Stimulated activated CD8-positive, alpha-beta memory T cell treated with anti-CD3 and anti-CD28 coated beads, Interleukin-4, amount 100 ng/mL, for 24 hours (primary cell): ENCODE results near the gene HSPG2.
"Not testable (repeated sequence)": the region's sequence is repeated elsewhere in the genome, so short reads cannot be mapped to it uniquely, and the experiment has no call there.

Experiments
- DNase-seq: peaks from one replicate; pipeline ENCODE4 v3.0.0-alpha.2; 2020; ENCODE audit warnings: low read depth

The HSPG2 gene

DNA sequence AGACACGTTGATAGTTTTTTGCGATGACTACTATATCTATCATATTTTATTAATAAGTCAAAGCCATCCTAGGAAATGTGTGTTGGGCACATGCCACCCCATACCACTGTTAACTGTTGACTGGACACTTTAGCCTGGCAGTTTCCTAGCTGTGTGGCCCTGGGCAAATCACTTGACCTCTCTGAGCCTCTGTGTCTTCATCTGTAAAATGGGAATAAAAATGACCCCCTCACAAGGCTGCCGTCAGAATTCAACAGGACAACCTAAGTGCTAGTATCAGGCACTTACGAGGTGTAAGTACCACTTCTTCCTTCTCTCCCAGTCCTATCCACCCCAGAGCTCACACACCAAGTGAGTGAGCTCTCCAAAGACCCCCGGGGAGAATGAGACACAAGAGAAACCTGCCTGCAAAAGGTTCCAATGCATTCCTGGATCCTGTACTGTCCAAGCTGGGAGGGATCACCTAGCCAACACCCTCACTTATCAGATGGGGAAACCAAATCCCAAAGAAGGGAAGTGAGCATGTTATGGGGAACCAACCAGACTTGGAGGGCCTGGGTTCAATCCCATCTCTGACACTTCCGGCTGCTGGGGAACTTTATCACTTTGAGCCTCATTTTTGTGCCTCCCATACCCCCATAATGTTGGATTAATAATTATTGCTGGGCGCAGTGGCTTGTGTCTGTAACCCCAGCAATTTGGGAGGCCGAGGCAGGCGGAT, 24.9 kb downstream of the HSPG2 start:
- no peak for DNase-seq

DNA sequence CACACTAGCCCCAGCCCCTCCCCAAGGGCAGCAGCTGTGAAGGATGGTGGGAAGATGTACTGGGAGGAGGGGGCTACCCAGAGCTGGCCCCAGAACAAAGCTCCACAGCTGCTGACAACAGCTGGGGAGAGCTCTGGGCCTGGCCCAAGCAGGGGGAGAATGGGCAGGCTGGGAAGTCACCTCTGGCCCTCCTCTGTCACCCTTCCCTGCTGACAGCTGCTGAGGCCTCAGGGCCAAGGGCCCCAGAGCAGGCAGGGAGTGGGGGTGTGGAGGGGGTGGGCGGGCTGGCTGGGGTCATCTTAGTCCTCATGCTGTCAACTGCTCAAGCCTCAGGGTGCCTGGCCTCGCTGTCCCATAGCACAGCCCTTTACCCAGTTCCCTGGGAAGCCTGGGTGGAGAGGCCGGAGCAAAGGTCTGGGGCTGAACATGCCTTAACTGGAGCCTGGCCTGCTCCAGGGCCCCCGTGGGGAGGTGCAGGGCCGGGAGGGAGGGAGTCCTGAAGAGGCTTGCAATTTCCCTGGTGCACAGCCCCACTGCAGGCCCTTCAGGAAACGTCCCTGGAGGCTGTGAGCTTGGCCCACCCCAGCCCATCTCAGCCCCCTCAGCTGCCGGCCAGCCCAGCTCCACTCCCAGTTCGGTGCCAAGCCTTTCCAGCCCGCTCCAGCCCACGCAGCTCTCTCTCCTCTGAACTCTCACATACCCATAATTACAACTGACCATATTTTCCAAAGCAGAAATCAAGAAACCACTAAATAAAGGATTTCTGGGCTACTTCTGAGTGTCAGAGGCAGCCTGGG, 25.7 kb downstream of the HSPG2 start:
- DNase-seq, result no peak

DNA sequence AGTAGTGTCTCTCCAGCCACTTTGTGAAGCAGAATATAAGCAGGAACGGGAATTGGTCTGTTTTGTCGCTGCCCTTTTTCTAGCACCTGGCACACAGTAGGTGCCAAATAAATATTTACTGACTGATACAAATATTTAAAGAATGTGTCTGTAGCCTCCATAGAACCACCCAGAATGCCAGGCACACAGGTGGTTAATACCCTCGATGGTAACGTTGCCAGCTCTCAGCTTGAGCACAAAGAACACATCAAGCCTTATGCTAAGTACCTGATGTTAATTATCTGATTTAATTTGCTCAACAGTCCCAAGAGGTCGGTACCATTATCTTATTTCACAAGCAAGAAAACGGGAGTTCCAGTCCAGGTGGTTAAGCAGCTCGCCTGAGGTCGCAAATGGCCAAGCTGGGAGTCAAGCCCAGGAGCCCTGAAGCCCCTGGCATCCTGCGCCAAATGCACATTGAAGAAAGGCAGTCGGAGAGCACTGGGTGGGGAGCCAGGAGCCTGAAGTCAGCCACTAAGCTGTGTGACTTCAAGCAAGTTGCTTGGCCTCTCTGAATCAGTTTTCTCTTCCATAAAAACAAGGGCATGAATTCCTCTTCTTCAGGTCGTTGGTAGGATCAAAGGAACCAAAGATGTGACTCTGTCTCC, 26.4 kb downstream of the HSPG2 start:
- no peak for DNase-seq

DNA sequence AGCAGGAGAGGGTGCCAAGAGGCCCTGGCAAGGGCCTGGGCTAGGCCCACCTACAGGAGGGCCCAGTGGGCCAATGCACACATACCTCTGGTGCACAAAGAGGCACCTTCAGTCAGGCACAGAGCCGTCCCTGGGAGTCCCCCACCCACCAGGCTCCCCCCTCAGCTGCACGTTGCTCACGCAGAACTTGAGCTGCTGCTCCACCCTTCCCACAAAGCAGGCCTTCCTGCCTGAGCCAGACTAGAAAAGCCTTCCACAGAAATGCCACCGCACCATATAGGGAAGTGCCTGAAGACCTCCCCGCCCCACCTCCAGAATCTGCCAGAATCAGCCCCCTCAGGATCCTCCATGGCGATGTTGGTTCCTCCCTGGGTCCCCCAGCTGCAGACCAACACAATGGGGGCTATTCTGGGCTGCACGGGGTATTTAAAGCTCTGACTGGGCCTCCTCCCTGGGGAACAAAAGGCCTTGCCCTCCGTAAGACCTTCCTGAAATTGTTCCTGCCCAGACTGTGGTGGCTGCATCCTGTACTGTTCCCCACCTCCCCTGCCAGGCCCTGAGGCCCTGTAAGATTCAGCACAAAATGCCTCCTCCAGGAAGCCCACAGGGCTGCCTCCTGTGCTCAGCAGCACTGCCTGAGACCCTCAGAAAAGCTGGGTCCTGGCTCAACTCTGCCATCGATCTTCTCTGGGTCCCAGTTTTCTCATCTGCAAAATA, 27.2 kb downstream of the HSPG2 start:
- peak; percentile 53 for DNase-seq

DNA sequence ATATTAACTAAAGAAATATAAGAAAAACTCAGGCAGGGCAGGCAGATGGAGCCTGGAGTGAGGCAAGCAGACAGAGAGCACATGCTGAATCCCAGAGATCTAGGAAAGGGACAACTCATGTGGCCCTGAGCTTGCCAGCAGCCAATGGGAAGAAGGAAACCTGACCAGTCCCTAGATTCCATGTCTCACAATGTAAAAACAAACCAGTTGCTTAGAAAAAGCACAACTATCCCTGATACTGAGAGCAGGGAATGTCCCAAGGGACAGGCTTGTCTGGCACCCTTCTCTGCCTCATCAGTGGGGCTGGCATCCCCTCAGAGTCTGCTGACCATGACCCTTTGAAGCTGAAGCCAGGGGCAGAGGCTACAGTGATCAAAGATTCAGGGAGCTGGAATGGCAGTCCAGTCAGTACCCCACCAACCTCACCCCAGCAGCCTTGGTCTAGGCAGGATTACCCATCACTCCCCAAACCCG, 27.8 kb downstream of the HSPG2 start:
- DNase-seq, result no peak

DNA sequence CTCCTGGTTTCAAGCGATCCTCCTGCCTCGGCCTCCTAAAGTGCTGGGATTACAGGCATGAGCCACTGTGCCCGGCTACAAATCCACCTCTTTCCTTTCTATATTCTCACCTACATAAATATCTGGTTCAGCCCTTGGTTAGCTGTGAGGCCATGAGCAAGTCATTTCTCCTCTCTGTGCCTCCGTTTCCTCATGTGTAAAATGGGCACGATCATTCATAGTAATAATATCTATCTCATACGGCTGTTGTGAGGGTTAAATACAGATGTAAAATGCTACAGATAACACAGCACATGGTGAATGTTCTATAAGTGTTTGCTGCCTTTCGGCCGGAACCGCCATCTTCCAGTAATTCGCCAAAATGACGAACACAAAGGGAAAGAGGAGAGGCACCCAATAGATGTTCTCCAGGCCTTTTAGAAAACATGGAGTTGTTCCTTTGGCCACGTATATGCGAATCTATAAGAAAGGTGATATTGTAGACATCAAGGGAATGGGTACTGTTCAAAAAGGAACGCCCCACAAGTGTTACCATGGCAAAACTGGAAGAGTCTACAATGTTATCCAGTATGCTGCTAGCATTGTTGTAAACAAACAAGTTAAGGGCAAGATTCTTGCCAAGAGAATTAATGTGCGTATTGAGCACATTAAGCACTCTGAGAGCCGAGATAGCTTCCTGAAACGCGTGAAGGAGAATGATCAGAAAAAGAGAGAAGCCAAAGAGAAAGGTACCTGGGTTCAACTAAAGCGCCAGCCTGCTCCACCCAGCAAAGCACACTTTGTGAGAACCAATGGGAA, 29.2 kb downstream of the HSPG2 start:
- not testable (repeated sequence) for DNase-seq

DNA sequence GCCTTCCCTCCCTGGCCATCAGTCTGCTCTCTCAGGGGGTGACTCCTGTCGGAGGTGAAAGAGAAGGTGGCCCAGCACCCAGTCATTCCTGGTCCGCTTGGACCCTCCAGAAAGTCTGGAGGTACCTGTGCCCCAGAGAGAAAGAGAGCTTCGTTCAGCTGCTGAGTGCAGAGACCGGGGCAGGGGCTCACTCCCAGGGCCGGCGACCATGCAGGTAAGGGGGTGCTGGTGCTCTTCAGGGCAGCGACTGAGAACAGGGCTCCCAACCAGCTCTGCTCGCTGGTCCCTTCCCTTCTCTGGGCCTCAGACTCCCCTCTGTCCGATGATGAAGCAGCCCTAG, 30.1 kb downstream of the HSPG2 start:
- DNase-seq, result no peak

DNA sequence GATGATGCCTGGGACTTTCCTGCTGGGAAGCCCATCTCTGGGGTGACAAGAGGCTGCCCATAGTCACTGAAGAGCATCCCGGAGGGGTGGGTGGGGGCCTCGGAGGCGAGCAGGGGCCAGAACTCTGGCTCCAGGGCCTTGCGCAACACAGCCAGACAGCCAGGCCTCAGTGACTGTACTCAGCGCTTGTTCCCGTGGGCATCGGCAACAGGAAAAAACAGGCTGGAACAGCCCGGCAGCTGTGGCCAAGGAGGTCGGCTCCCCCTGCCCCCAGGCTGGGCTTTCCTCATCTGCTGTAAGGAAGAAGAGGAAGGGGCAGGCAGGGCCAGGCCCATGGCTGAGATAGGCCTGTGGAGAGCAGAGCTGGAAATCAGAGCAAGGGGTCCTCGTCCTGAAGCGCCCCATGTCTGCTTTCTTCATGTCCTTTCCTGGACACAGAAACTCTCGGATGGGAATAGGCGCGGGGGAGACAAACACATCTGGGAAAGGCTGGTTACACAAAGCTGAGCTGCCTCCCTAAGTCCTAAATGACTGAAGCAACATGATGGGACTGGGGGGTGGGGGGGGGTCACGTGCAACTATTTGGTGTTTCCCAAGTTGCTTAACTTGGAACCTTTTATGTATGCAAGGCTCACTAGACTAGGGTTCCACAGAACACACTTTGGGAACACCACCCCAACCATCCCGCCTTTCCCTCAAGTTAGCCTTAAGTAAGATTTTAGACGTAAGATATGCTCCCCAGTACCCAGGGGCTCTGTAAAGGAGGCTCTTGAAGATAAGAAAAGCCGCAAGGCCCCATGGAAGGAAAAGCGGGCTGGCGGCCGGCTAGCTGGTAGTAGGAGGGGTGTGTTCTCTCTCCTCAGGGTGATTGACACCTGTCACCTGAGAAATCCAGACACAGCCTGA, 30.7 kb downstream of the HSPG2 start:
- DNase-seq, result no peak

DNA sequence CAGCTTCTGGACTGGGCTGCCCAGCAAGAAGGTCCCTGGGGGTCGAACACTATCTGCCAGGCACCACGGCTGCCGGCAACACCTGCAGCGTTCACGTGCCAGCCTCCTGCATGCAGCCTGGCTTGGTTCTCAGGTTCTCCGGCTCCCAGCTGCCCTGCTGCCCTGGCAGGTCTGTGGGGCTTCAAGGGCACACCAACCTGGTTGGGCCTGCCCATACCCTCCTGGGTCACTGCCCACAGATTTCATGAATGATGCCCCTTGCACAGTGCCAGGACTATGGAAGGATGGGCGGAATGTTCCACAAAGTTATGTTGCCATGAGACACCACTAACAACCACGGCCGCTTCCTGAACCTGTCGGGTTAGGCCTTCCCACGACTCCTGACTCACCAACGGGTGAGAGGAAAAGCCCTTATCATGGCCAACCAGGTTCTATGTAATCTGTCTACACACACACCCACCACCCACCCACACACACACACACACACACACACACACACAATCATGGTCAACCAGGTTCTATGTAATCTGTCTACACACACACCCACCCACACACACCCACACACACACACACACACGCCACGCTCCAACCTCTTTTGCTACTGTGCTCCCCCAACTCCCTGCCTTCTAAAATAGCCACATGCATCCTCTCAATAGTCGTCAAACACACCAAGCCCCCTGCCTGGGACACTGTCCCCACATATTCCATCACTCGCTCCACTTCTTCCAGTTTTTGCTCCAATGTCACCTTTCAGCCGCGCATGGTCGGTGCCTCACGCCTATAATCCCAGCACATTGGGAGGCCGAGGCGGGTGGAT, 32.2 kb downstream of the HSPG2 start:
- DNase-seq, result no peak

DNA sequence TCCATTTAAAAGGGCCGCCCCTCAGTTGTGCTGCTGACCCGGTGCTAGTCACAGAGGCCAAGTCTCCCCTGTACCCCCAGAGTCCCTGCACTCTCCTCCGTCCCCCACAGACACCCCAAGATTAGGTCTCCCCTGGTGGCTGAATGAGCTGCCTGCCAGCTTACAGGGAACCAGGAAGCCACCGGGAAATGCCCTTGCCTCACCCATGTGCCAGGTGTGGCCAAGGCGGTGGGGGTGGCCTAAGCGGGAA, 32.7 kb downstream of the HSPG2 start:
- DNase-seq, result no peak

DNA sequence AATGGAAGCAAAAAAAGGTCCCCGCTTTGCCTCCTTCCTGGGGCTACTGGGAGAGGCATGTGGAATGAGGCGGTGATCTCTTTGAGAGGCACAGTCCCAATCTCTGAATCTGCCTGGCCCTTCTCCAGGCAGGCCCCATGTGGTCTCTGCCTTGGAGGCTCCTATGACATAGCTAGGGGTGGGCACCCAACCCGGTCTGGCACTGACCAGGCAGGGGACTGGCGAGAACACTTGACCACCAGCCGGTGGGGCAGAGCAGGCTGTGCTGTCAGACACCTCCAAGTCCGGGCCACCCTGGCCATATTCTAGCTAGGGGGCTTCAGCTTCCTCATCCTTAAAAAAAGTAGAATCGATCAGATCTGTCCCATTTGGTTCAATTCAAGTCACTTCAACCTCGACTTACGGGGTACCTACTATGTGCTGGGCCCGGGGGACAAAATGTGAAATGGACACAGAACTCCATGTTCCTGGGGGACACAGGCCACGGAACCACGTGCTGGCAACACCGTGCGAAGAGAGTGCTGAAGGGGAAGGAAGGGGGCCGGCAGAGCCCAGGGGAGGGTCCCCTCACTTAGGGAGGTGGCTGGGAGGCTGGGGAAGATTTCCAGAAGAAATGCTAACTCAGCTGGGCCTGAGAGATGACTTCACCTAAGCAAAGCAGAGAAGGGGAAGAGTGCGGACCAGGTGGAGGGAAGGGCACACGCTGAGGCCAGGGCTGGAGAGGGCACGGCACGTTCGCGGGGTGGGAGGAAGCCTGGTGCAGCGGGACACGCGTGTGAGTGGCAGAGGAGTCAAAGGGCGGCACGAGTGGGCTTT, 33.3 kb downstream of the HSPG2 start:
- DNase-seq, result no peak

- no peak for DNase-seq
Measured at GRCh38 chr1:21902026-21903012, 34.8 kb downstream of the HSPG2 start.

DNA sequence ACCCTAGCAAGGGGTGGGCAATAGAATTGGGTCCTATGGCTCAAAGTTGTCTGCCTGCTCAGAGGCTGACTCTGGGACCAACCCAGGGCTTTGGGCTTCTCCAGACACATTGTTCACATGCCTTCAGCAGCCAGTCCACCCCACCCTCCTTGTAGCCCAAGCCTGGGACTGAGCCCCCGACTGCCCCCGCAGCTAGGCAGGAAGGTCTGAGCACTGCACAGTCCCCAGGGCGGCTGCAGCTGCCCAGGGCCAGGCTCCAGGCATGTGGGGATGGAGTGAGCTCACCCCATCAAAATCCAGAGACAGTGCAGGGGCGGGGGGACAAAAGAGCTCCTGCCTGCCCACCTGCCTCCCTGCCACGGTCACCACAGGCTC, 35.6 kb downstream of the HSPG2 start:
- no peak for DNase-seq

DNA sequence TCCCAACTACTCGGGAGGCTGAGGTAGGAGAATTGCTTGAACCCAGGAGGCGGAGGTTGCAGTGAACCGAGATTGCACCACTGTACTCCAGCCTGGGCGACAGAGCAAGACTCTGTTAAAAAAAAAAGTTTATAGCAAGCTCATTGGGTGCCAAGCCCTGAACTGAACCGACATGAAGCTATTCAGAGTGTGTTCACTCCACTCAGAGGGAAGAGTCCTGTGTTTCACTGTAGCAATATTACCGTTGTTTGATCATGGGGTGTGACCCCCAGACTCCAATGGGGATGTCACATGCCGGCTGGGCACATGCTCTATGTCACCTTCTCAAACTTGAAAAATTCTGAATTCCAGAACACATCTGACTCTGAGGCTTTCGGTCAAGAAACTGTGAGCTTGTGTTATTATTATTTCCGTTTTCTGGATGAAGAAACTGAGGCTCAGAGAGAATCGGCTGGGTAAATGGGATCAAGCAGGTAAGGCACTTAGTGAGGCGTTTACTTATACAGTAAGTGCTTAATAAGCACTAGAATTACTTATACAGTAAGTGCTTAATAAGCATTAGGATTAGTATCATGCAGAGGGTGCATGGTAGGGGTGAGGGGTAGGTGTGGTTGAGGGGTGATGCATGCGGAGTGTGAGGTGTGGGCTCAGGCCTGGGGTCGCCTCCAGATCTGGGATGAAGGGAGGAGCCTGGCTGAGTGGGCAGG, 36.2 kb downstream of the HSPG2 start:
- DNase-seq, result no peak

DNA sequence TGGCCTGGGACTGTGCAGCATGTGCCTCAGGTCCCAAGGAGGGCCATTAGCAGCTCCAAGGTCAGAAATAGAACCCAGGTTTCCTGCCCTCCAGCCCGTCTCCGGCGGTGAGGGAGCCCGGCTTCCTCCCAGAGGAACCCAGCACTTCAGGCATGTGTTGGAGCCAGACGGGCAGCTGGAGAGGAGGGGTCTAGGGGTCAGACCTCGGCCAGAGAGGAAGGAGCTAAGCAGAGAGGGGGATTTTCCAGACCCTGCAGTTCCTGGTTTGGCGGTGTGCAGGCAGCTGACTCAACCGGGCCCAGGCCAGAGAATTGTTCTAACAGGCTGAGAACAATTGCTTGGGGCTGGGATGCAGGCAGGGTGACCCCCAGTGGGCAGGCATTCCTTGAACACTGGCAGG, 37.1 kb downstream of the HSPG2 start:
- no peak for DNase-seq

GRCh38 chr1:21899267-21899810, 37.8 kb downstream of the HSPG2 start:
- no peak for DNase-seq
